HepG2 (cell line): ENCODE measurements around the gene CHN1. TPM values are rescaled to one million over a fixed set of nuclear protein-coding genes. Genes with fewer than 3 reads are reported as not detected.
A peak's percentile ranks its signal among the peaks of the same experiment; 100 is the strongest.

ENCODE experiments used
- ATAC-seq: fragments of 200-7000 bp; cut with Tn5 transposase; 3 replicates; pipeline ENCODE4 v1.9.1; 2020; ENCODE audit warnings: mild to moderate bottlenecking, moderate library complexity
- BruUV-seq: library from RNA; stranded (reverse); fragments of 400-500 nt; replicated peaks from 2 replicates; lab custom pipeline; 2021; lab: Mats Ljungman, UMichigan
- CTCF ChIA-PET: fragments of 300-600 bp; formaldehyde crosslinking; extraction: SDS; loops from one replicate; lab custom pipeline; 2021; ENCODE audit warnings: low total read pairs, inconsistent platforms, low intra/inter-chr PET ratio; lab: Yijun Ruan, JAX
- POLR2A ChIA-PET: fragments of 350-600 bp; sonication (Branson Sonifier 250); formaldehyde crosslinking; loops from one replicate; lab custom pipeline; 2020; ENCODE audit warnings: antibody characterized with exemption, inconsistent platforms; lab: Yijun Ruan, JAX
- DNase-seq: peaks from one replicate; pipeline ENCODE4 v3.0.0-alpha.2; 2015; ENCODE audit warnings: low spot score
- FAIRE-seq: peaks from 3 replicates; lab custom pipeline; 2011; peaks lifted over from hg19 to GRCh38; lab: Jason Lieb, UNC
- H2AFZ ChIP-seq: one replicate; pipeline ENCODE4 v1.6.1; 2011; ENCODE audit warnings: low read length, inconsistent platforms
- H3K27ac ChIP-seq: fragments of 300-600 bp; 3 replicates; pipeline ENCODE4 v1.8.0; 2011; ENCODE audit warnings: mixed run types, mild to moderate bottlenecking, mixed read lengths, low read length, inconsistent platforms; ENCODE audit not compliant: insufficient read depth; ENCODE audit errors: extremely low read length
- H3K27me3 ChIP-seq, 2 experiments: fragments of 200-600 bp in 1 of 2; 2 replicates in 1 of 2; 3 replicates in 1 of 2; pipeline versions ENCODE4 v1.6.0 to v1.8.0; 2011; ENCODE audit warnings: low read length in 2 of 2, mild to moderate bottlenecking in 2 of 2, moderate library complexity in 2 of 2, inconsistent platforms in 1 of 2; ENCODE audit not compliant: insufficient read depth in 2 of 2, control insufficient read depth in 1 of 2
- H3K36me3 ChIP-seq, 2 experiments: fragments of 200-600 bp in 1 of 2; replicated peaks in 1 of 2; 2 replicates in 1 of 2; 3 replicates in 1 of 2; pipeline versions ENCODE4 v1.5.1 to v1.8.0; 2011; ENCODE audit warnings: low read length in 2 of 2, inconsistent platforms in 1 of 2; ENCODE audit not compliant: insufficient read depth in 2 of 2, control insufficient read depth in 1 of 2
- H3K4me1 ChIP-seq: 2 replicates; pipeline ENCODE4 v1.5.1; 2012; ENCODE audit warnings: low read length, inconsistent platforms; ENCODE audit not compliant: insufficient read depth
- H3K4me2 ChIP-seq: 2 replicates; pipeline ENCODE4 v1.6.0; 2011; ENCODE audit warnings: low read depth, low read length, inconsistent platforms
- H3K4me3 ChIP-seq, 3 experiments: fragments of 200-600 bp in 1 of 3; sonication (generic), shearing (Covaris generic) in 1 of 3; replicated peaks in 1 of 3; 2 replicates each; pipeline ENCODE4 v1.5.1; 2011 to 2016; ENCODE audit warnings: low read length in 3 of 3, inconsistent platforms in 2 of 3, low read depth in 2 of 3, mild to moderate bottlenecking in 2 of 3, control low read depth in 1 of 3, mixed read lengths in 1 of 3; ENCODE audit not compliant: insufficient read depth in 1 of 3
- H3K79me2 ChIP-seq: one replicate; pipeline ENCODE4 v1.6.1; 2011; ENCODE audit warnings: low read length, inconsistent platforms; ENCODE audit not compliant: insufficient read depth
- H3K9ac ChIP-seq: 2 replicates; pipeline ENCODE4 v1.6.0; 2011; ENCODE audit warnings: mild to moderate bottlenecking, low read depth, low read length, inconsistent platforms; ENCODE audit not compliant: insufficient read depth
- H3K9me3 ChIP-seq: 2 replicates; pipeline ENCODE4 v1.5.1; 2012; ENCODE audit warnings: mild to moderate bottlenecking, low read length
- H4K20me1 ChIP-seq: 2 replicates; pipeline ENCODE4 v1.6.0; 2011; ENCODE audit warnings: inconsistent platforms, mild to moderate bottlenecking, low read length, moderate library complexity; ENCODE audit not compliant: insufficient read depth
- FOSL2 ChIP-seq: sonication (generic); formaldehyde crosslinking; IDR thresholded peaks from 2 replicates; pipeline ENCODE4 v1.4.0; 2020; ENCODE audit warnings: missing genetic modification reagents
- HOXD1 ChIP-seq: sonication (generic); formaldehyde crosslinking; IDR thresholded peaks from 2 replicates; pipeline ENCODE4 v1.5.0; 2020; ENCODE audit warnings: missing genetic modification reagents
- ISX ChIP-seq: sonication (generic); formaldehyde crosslinking; conservative IDR thresholded peaks from 2 replicates; pipeline ENCODE4 v1.5.0; 2020; ENCODE audit warnings: missing genetic modification reagents
- KLF12 ChIP-seq: sonication (generic); formaldehyde crosslinking; IDR thresholded peaks from 2 replicates; pipeline ENCODE4 v1.4.0; 2020; ENCODE audit warnings: missing genetic modification reagents, borderline replicate concordance
- MAFK ChIP-seq, 2 experiments: IDR thresholded peaks in 1 of 2; conservative IDR thresholded peaks in 1 of 2; 2 replicates each; pipeline ENCODE4 v1.6.1; 2011; ENCODE audit warnings: improper control_type of control experiment in 2 of 2, low read length in 2 of 2
- NFKBIZ ChIP-seq: IDR thresholded peaks from 2 replicates; pipeline ENCODE4 v1.6.1; 2018; ENCODE audit warnings: missing genetic modification reagents, missing compliant biosample characterization
- PTBP1 ChIP-seq: fragments of 200-400 bp; formaldehyde crosslinking; IDR thresholded peaks from 2 replicates; pipeline ENCODE4 v1.6.1; 2018; ENCODE audit warnings: low read length, low read depth; ENCODE audit not compliant: poor library complexity, severe bottlenecking
- SRSF4 ChIP-seq: fragments of 200-400 bp; formaldehyde crosslinking; IDR thresholded peaks from one replicate; pipeline ENCODE4 v1.6.1; 2018; ENCODE audit warnings: mild to moderate bottlenecking, low read depth, low read length, moderate library complexity; ENCODE audit not compliant: poor library complexity, severe bottlenecking
- TBP ChIP-seq: sonication (generic); formaldehyde crosslinking; IDR thresholded peaks from 2 replicates; pipeline ENCODE4 v1.5.0; 2020; ENCODE audit warnings: missing genetic modification reagents
- ZNF33B ChIP-seq: sonication (generic); formaldehyde crosslinking; IDR thresholded peaks from 2 replicates; pipeline ENCODE4 v1.5.1; 2020; ENCODE audit warnings: mild to moderate bottlenecking, missing genetic modification reagents
- ZNF383 ChIP-seq: sonication (generic); formaldehyde crosslinking; IDR thresholded peaks from 2 replicates; pipeline ENCODE4 v1.4.0; 2020; ENCODE audit warnings: missing genetic modification reagents, mild to moderate bottlenecking, borderline replicate concordance
- ZNF547 ChIP-seq: sonication (generic); formaldehyde crosslinking; IDR thresholded peaks from 2 replicates; pipeline ENCODE4 v1.5.1; 2020; ENCODE audit warnings: mild to moderate bottlenecking, missing genetic modification reagents
- ZNF607 ChIP-seq: sonication (generic); formaldehyde crosslinking; IDR thresholded peaks from 2 replicates; pipeline ENCODE4 v1.5.1; 2020; ENCODE audit warnings: missing genetic modification reagents, mild to moderate bottlenecking, borderline replicate concordance
- ZNF619 ChIP-seq: sonication (generic); formaldehyde crosslinking; IDR thresholded peaks from 2 replicates; pipeline ENCODE4 v1.4.0; 2020; ENCODE audit warnings: mild to moderate bottlenecking, missing genetic modification reagents
- ZNF775 ChIP-seq: sonication (generic); formaldehyde crosslinking; IDR thresholded peaks from 2 replicates; pipeline ENCODE4 v1.4.0; 2020; ENCODE audit warnings: missing genetic modification reagents, mild to moderate bottlenecking, moderate library complexity, borderline replicate concordance
- WGBS: methylation state at CpG from one replicate; pipeline ENCODE4 v1.1.6; 2017; ENCODE audit warnings: low lambda C conversion rate; 5-methylcytosine and 5-hydroxymethylcytosine counted together
- in situ Hi-C: cut with HindIII; loops from 2 replicates; pipeline ENCODE4 v1.10.0; 2017; ENCODE audit warnings: low pct_unique_long_range_greater_than_20kb; ENCODE audit not compliant: extremely low pct_ligation_motif_present
- intact Hi-C: fragments of 100-400 bp; cut with micrococcal nuclease; formaldehyde crosslinking; loops from one replicate; pipeline ENCODE4 v1.10.0; 2022; ENCODE audit not compliant: unreplicated experiment
- polyA plus RNA-seq, 8 experiments: library from polyadenylated mRNA; depleted of rRNA in 3 of 8; stranded (reverse) in 7 of 8; unstranded in 1 of 8; fragments of >200 nt; fragmentation: Illumina TruSeq in 4 of 8; extraction: Trizol in 4 of 8; gene quantifications; 2 replicates each; pipeline versions ENCODE4 v1.2.1 to v1.2.3, GENCODE V29; 2011 to 2016; ENCODE audit warnings: low read depth in 4 of 8, missing spikeins in 1 of 8, mixed read lengths in 1 of 8; ENCODE audit not compliant: insufficient read depth in 1 of 8
- total RNA-seq, 5 experiments: library from RNA; depleted of rRNA; stranded (reverse); fragments of >200 nt; fragmentation: Illumina TruSeq; extraction: Trizol; gene quantifications; 2 replicates each; pipeline ENCODE4 v1.2.3, GENCODE V29; 2016; ENCODE audit warnings: low read depth in 1 of 5
- TF ChIP-seq, protein P1 (sequence below): sonication (generic); formaldehyde crosslinking; IDR thresholded peaks from 2 replicates; pipeline ENCODE4 v1.4.0; 2020; ENCODE audit warnings: low read depth, mild to moderate bottlenecking, missing genetic modification reagents

Gene CHN1
- total and polyA plus RNA-seq, 2 of the 13 experiments (the other 11 are each of a cell fraction or from before 2014, with no cell fraction given), result 2.8 to 3.5 TPM

- Histone ChIP-seq H3K9ac (no peak overlapping the region), H2AFZ (no peak overlapping the region), H3K27ac (no peak overlapping the region), H4K20me1 (no peaks in the 10 kb centered on the region), H3K27me3 (peaks cover 0 to 4% of the 10 kb centered on the region in 2 experiments; a peak in 3 of 5 replicates), H3K4me1 (no peaks in the 10 kb centered on the region), H3K4me3 (no peak overlapping the region), H3K9me3 (peaks cover 4% of the 10 kb centered on the region; the same call in 1 of the 2 replicates), H3K36me3 (no peaks in the 10 kb centered on the region), H3K4me2 (no peak overlapping the region), H3K79me2 (no peaks in the 10 kb centered on the region)
- 63% methylated on average over 2 of the region's 2 CpGs for WGBS
- no peak for ATAC-seq
- TF ChIP-seq ZNF383 (CRISPR knock-in tag), result no peak
- TF ChIP-seq FOSL2 (CRISPR knock-in tag), result 0 out of 2 replicates have a peak, but pooled peaks have one; percentile 27
- no peak for TF ChIP-seq ZNF775 (CRISPR knock-in tag)
- no peak for FAIRE-seq
- no peak for DNase-seq
- no TSS peak for BruUV-seq
- ChIA-PET POLR2A (no interaction called here), CTCF (no interaction called here)
- intact Hi-C loops, result no loop called here
- in situ Hi-C loops, result no loop called here
Observed at GRCh38 chr2:175012516-175012915, 7.3 kb upstream of the CHN1 start.

- no peak for ATAC-seq
- intact Hi-C loops, result no loop called here
- DNase-seq, result no peak
- TF ChIP-seq NFKBIZ (CRISPR knock-in tag) (no peak), TBP (CRISPR knock-in tag) (no peak), ISX (CRISPR knock-in tag) (no peak), ZNF607 (CRISPR knock-in tag) (no peak), ZNF619 (CRISPR knock-in tag) (no peak), ZNF547 (CRISPR knock-in tag) (no peak), PTBP1 (no peak), ZNF33B (CRISPR knock-in tag) (no peak), MAFK (conservative IDR thresholded peaks at IDR 0.05 in 1 of 2, IDR thresholded peaks at IDR 0.05 in 1 of 2; ENCODE audit: low read length in 2 of 2) (no peak), KLF12 (CRISPR knock-in tag) (no peak), HOXD1 (CRISPR knock-in tag) (no peak), SRSF4 (no peak)
- TF ChIP-seq, protein P1, sequence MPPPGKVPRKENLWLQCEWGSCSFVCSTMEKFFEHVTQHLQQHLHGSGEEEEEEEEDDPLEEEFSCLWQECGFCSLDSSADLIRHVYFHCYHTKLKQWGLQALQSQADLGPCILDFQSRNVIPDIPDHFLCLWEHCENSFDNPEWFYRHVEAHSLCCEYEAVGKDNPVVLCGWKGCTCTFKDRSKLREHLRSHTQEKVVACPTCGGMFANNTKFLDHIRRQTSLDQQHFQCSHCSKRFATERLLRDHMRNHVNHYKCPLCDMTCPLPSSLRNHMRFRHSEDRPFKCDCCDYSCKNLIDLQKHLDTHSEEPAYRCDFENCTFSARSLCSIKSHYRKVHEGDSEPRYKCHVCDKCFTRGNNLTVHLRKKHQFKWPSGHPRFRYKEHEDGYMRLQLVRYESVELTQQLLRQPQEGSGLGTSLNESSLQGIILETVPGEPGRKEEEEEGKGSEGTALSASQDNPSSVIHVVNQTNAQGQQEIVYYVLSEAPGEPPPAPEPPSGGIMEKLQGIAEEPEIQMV (CRISPR knock-in tag), result no peak
- no peak overlapping the region for H3K27ac ChIP-seq
- no peaks in the 10 kb centered on the region for H3K79me2 ChIP-seq
- H3K4me2 ChIP-seq, result no peak overlapping the region
- no peaks in the 10 kb centered on the region for H3K36me3 ChIP-seq
- CTCF ChIA-PET, result no interaction called here
- H2AFZ ChIP-seq, result no peak overlapping the region
- H3K9me3 ChIP-seq, result peaks cover 4% of the 10 kb centered on the region; the same call in 1 of the 2 replicates
- no peak overlapping the region for H3K4me3 ChIP-seq
- FAIRE-seq, result no peak
- POLR2A ChIA-PET, result no interaction called here
- no peak overlapping the region for H3K9ac ChIP-seq
- in situ Hi-C loops, result no loop called here
- no peaks in the 10 kb centered on the region for H3K4me1 ChIP-seq
- H3K27me3 ChIP-seq, result peaks cover 0 to 14% of the 10 kb centered on the region in 2 experiments; a peak in 3 of 5 replicates
- 2% methylated on average over 1 of the region's 1 CpG for WGBS
- no TSS peak for BruUV-seq
- H4K20me1 ChIP-seq, result no peaks in the 10 kb centered on the region
Observed at GRCh38 chr2:175011505-175011904, 6.3 kb upstream of the CHN1 start.
